ENCODE data around the gene PPP2R5C. TPM values are rescaled to one million over a fixed set of nuclear protein-coding genes. Genes with fewer than 3 reads are reported as not detected.

Gene PPP2R5C
- total RNA-seq, 1 experiment from 2014 or later = 120 TPM

GRCh38 chr14:101845896-101846295 is 84.4 kb downstream of the PPP2R5C start:
- Mint-ChIP-seq H3K4me3 (ENCODE audit: low read depth, unreplicated experiment) (no peak overlapping the region), H3K36me3 (ENCODE audit: insufficient read depth, unreplicated experiment) (peaks cover 4% of the 10 kb centered on the region), H3K27me3 (ENCODE audit: unreplicated experiment) (no peaks in the 10 kb centered on the region), H3K27ac (ENCODE audit: unreplicated experiment) (no peak overlapping the region), H3K9me3 (ENCODE audit: low read depth, unreplicated experiment) (no peaks in the 10 kb centered on the region), H3K4me1 (ENCODE audit: low read depth, unreplicated experiment) (peaks cover 11% of the 10 kb centered on the region)
- intact Hi-C loops (cut with micrococcal nuclease; ENCODE audit: unreplicated experiment) = no loop called here
- DNase-seq = no peak
- TF ChIP-seq, protein P1, sequence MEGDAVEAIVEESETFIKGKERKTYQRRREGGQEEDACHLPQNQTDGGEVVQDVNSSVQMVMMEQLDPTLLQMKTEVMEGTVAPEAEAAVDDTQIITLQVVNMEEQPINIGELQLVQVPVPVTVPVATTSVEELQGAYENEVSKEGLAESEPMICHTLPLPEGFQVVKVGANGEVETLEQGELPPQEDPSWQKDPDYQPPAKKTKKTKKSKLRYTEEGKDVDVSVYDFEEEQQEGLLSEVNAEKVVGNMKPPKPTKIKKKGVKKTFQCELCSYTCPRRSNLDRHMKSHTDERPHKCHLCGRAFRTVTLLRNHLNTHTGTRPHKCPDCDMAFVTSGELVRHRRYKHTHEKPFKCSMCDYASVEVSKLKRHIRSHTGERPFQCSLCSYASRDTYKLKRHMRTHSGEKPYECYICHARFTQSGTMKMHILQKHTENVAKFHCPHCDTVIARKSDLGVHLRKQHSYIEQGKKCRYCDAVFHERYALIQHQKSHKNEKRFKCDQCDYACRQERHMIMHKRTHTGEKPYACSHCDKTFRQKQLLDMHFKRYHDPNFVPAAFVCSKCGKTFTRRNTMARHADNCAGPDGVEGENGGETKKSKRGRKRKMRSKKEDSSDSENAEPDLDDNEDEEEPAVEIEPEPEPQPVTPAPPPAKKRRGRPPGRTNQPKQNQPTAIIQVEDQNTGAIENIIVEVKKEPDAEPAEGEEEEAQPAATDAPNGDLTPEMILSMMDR (IDR thresholded peaks at IDR 0.05; ENCODE audit: unreplicated experiment) = no peak
- no TSS peak for BruUV-seq (replicated peaks)
- CTCF ChIA-PET = no interaction called here

DNA sequence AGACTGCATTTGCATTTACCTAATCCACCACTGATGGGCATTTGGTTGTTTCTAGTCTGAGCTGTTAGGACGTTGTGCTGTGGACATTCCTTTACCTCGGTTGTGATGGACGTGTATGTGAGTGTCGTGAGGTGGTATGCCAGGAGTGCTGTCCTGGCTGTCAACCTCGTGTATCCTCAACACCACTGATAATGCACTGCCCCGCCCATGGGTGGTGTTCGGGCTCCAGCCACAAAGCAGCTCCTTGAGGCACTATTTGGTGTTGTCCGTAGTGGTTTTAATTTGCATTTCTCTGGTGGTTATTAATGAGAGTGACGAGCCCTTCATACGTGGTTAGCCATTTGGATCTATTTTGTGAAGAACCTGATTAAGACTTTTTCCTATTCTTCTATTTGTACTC is 87.6 kb downstream of the PPP2R5C start:
- Mint-ChIP-seq H3K4me1 (ENCODE audit: low read depth, unreplicated experiment) (peaks cover 11% of the 10 kb centered on the region), H3K4me3 (ENCODE audit: low read depth, unreplicated experiment) (no peak overlapping the region), H3K9me3 (ENCODE audit: low read depth, unreplicated experiment) (no peaks in the 10 kb centered on the region), H3K36me3 (ENCODE audit: insufficient read depth, unreplicated experiment) (peaks cover 4% of the 10 kb centered on the region), H3K27me3 (ENCODE audit: unreplicated experiment) (no peaks in the 10 kb centered on the region), H3K27ac (ENCODE audit: unreplicated experiment) (no peak overlapping the region)
- no peak for DNase-seq
- intact Hi-C loops (cut with micrococcal nuclease; ENCODE audit: unreplicated experiment) = no loop called here
- BruUV-seq (replicated peaks) = no TSS peak
- TF ChIP-seq, protein P1 (IDR thresholded peaks at IDR 0.05; ENCODE audit: unreplicated experiment) = no peak
- CTCF ChIA-PET = interaction anchor here (0.6 kb wide), 1 partner anchor 467 kb away, joined by 4 read pairs; no protein-coding TSS in a partner anchor

DNA sequence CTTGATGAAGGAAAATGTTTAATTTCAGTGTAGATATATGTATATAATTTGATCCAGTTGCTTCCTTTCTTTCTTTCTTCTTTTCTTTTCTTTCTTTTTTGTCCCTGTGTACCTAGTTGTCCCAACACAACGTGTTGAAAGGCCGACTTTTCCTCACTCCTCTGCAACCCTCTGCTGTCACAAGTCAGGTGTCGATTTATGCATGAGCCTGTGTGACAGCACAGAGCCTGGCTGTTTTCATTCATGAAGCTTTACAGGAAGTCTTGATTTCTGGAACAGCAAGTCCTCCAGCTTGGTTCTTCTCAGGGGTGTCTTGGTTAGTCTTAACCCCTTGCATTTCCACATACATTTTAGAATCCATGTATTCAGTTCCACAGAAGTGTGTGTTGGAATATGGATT is 88.1 kb downstream of the PPP2R5C start:
- intact Hi-C loops (cut with micrococcal nuclease; ENCODE audit: unreplicated experiment) = no loop called here
- Mint-ChIP-seq H3K27me3 (ENCODE audit: unreplicated experiment) (no peaks in the 10 kb centered on the region), H3K36me3 (ENCODE audit: insufficient read depth, unreplicated experiment) (peaks cover 4% of the 10 kb centered on the region), H3K4me1 (ENCODE audit: low read depth, unreplicated experiment) (peaks cover 11% of the 10 kb centered on the region), H3K9me3 (ENCODE audit: low read depth, unreplicated experiment) (no peaks in the 10 kb centered on the region), H3K27ac (ENCODE audit: unreplicated experiment) (no peak overlapping the region), H3K4me3 (ENCODE audit: low read depth, unreplicated experiment) (no peak overlapping the region)
- TF ChIP-seq, protein P1 (IDR thresholded peaks at IDR 0.05; ENCODE audit: unreplicated experiment) = no peak
- CTCF ChIA-PET = no interaction called here
- BruUV-seq (replicated peaks) = no TSS peak
- DNase-seq = no peak

- BruUV-seq (replicated peaks) = no TSS peak
- CTCF ChIA-PET = interaction anchor here (0.6 kb wide), 1 partner anchor 91 kb away, joined by 4 read pairs; no protein-coding TSS in a partner anchor
- Mint-ChIP-seq H3K9me3 (ENCODE audit: low read depth, unreplicated experiment) (no peaks in the 10 kb centered on the region), H3K27ac (ENCODE audit: unreplicated experiment) (no peak overlapping the region), H3K4me1 (ENCODE audit: low read depth, unreplicated experiment) (peaks cover 11% of the 10 kb centered on the region), H3K36me3 (ENCODE audit: insufficient read depth, unreplicated experiment) (no peaks in the 10 kb centered on the region), H3K4me3 (ENCODE audit: low read depth, unreplicated experiment) (no peak overlapping the region), H3K27me3 (ENCODE audit: unreplicated experiment) (no peaks in the 10 kb centered on the region)
- DNase-seq = no peak
- intact Hi-C loops (cut with micrococcal nuclease; ENCODE audit: unreplicated experiment) = no loop called here
- TF ChIP-seq, protein P1 (IDR thresholded peaks at IDR 0.05; ENCODE audit: unreplicated experiment) = no peak
These were observed 89.7 kb downstream of the PPP2R5C start for GRCh38 chr14:101851183-101851582.
